Transverse colon (tissue), 4 donors: Measurements from ENCODE around the gene KSR1. TPM values are rescaled to one million over a fixed set of nuclear protein-coding genes. Genes with fewer than 3 reads are reported as not detected.

Source experiments
- DNase-seq: peaks from one replicate; pipeline ENCODE4 v3.0.0-alpha.2; 2019
- H3K27ac ChIP-seq, 4 donors: fragments of 200-600 bp; sonication (generic); 2 replicates each; pipeline ENCODE4 v1.5.1; 2016 to 2018; ENCODE audit warnings: inconsistent platforms in 4 of 4
- H3K27me3 ChIP-seq: fragments of 200-600 bp; sonication (generic); 2 replicates; pipeline ENCODE4 v1.5.1; 2017; ENCODE audit warnings: inconsistent platforms
- H3K36me3 ChIP-seq, 4 donors: fragments of 200-600 bp; sonication (generic); 2 replicates each; pipeline ENCODE4 v1.5.1; 2017 to 2019; ENCODE audit warnings: inconsistent platforms in 4 of 4
- H3K4me1 ChIP-seq, 4 donors: fragments of 200-600 bp; sonication (generic); 2 replicates each; pipeline ENCODE4 v1.5.1; 2017 to 2020; ENCODE audit warnings: inconsistent platforms in 4 of 4
- H3K4me3 ChIP-seq, 4 donors: fragments of 200-600 bp; sonication (generic); 1 replicate in 1 of 4; 2 replicates in 3 of 4; pipeline versions ENCODE4 v1.5.1 to v1.6.1; 2017 to 2019; ENCODE audit warnings: inconsistent platforms in 4 of 4
- H3K9me3 ChIP-seq, 2 donors: fragments of 200-600 bp; sonication (generic); 2 replicates each; pipeline ENCODE4 v1.5.1; 2017 to 2019; ENCODE audit warnings: inconsistent platforms in 2 of 2
- EP300 ChIP-seq: sonication (generic); formaldehyde crosslinking; IDR thresholded peaks from one replicate; pipeline ENCODE4 v1.6.1; 2017; ENCODE audit warnings: antibody characterized with exemption, low read depth
- POLR2A ChIP-seq: fragments of 450-650 bp; IDR thresholded peaks from one replicate; pipeline ENCODE4 v1.6.1; 2016; ENCODE audit warnings: antibody characterized with exemption, mild to moderate bottlenecking, moderate library complexity
- POLR2AphosphoS5 ChIP-seq, 3 donors: sonication (generic); formaldehyde crosslinking; IDR thresholded peaks; one replicate each; pipeline ENCODE4 v1.6.1; 2016; ENCODE audit warnings: antibody characterized with exemption in 3 of 3
- WGBS, 2 donors: methylation state at CpG; one replicate each; pipeline ENCODE4 v1.1.5; 2018; ENCODE audit warnings: low coverage in 1 of 2; 5-methylcytosine and 5-hydroxymethylcytosine counted together
- in situ Hi-C, 4 donors: fragments of 200-750 bp; cut with MboI; loops; one replicate each; pipeline versions ENCODE4 v1.15.0 to v1.15.1; 2017; ENCODE audit warnings: low sequenced_read_pairs in 3 of 4, low pct_ligation_motif_present in 1 of 4, low pct_unique_long_range_greater_than_20kb in 1 of 4
- intact Hi-C: fragments of 100-400 bp; cut with DNase I; formaldehyde crosslinking; loops from one replicate; pipeline ENCODE4 v1.15.1; 2023; ENCODE audit warnings: low total_unique reads
- total RNA-seq, 4 donors: library from RNA; depleted of rRNA; stranded (reverse); fragments of >200 nt; gene quantifications; one replicate each; pipeline ENCODE4 v1.1.0, GENCODE V29; 2016
- TF ChIP-seq, protein P1 (sequence below), 5 experiments: fragments of 200-600 bp in 3 of 5; fragments of 450-650 bp in 2 of 5; sonication (generic) in 3 of 5; IDR thresholded peaks; 1 replicate in 2 of 5; 2 replicates in 3 of 5; pipeline ENCODE4 v1.5.1; 2016 to 2017; ENCODE audit warnings: antibody characterized with exemption in 5 of 5, inconsistent platforms in 3 of 5, mild to moderate bottlenecking in 2 of 5, moderate library complexity in 1 of 5

Gene KSR1
- total RNA-seq, 4 donors from 2014 or later, result 8.2 to 55.7 (median 30.9) TPM

GRCh38 chr17:27560668-27561067 is 104.4 kb downstream of the KSR1 start:
- H3K4me1 ChIP-seq, result peaks cover 8 to 24% (median 23%) of the 10 kb centered on the region in 4 donors
- H3K4me3 ChIP-seq, result no peak overlapping the region
- H3K27me3 ChIP-seq, result no peaks in the 10 kb centered on the region
- peak overlapping the region; percentile 42 to 58 (median 51) for H3K27ac ChIP-seq
- in situ Hi-C loops (loop anchor here in 1 of 4 donors (10.0 kb wide), 1 partner anchor 56 kb away; no protein-coding TSS in a partner anchor), intact Hi-C loops (no loop called here)
- no peaks in the 10 kb centered on the region for H3K36me3 ChIP-seq
- 79 to 92% methylated on average over 2 to 4 of the region's 4 CpGs for WGBS, 2 donors
- no peak for TF ChIP-seq POLR2AphosphoS5 (IDR thresholded peaks at IDR 0.05)
- TF ChIP-seq, protein P1, sequence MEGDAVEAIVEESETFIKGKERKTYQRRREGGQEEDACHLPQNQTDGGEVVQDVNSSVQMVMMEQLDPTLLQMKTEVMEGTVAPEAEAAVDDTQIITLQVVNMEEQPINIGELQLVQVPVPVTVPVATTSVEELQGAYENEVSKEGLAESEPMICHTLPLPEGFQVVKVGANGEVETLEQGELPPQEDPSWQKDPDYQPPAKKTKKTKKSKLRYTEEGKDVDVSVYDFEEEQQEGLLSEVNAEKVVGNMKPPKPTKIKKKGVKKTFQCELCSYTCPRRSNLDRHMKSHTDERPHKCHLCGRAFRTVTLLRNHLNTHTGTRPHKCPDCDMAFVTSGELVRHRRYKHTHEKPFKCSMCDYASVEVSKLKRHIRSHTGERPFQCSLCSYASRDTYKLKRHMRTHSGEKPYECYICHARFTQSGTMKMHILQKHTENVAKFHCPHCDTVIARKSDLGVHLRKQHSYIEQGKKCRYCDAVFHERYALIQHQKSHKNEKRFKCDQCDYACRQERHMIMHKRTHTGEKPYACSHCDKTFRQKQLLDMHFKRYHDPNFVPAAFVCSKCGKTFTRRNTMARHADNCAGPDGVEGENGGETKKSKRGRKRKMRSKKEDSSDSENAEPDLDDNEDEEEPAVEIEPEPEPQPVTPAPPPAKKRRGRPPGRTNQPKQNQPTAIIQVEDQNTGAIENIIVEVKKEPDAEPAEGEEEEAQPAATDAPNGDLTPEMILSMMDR (IDR thresholded peaks at IDR 0.05), result no peak
- H3K9me3 ChIP-seq, result no peaks in the 10 kb centered on the region
- DNase-seq, result peak; percentile 59

- WGBS, 2 donors, result 90 to 93% methylated on average over 5 to 8 of the region's 8 CpGs
- no peak overlapping the region for H3K4me3 ChIP-seq
- H3K4me1 ChIP-seq, result peaks cover 8 to 31% (median 23%) of the 10 kb centered on the region in 4 donors
- no peaks in the 10 kb centered on the region for H3K27me3 ChIP-seq
- no peak overlapping the region for H3K27ac ChIP-seq
- intact Hi-C loops, result no loop called here
- DNase-seq, result no peak
- TF ChIP-seq, protein P1 (IDR thresholded peaks at IDR 0.05), result no peak
- TF ChIP-seq POLR2A, result no peak
- no peak for TF ChIP-seq EP300
- no peak for TF ChIP-seq POLR2AphosphoS5 (IDR thresholded peaks at IDR 0.05)
- no peaks in the 10 kb centered on the region for H3K9me3 ChIP-seq
- in situ Hi-C loops, result loop anchor here in 1 of 4 donors (10.0 kb wide), 1 partner anchor 58 kb away; no protein-coding TSS in a partner anchor
- no peaks in the 10 kb centered on the region for H3K36me3 ChIP-seq
Observed at GRCh38 chr17:27562777-27563455, 106.7 kb downstream of the KSR1 start.

DNA sequence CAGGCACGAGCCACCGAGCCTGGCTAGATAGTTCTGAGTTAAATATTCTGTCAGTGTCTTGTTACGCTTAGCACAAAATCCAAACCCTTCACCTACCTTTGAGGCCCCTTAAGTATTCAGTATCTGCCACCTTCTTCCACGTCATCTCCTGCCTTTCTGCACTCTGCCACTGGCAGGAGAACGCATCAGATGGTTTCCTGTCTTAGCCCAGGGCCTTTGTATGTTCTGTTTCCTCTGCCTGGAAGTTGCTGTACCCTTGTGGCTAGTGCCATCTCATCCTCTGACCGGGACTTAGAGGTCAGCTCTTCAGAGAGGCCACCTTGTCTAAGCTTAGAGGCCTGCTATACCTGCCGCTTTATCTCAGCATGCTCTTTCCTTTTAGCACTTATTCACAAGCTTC is 107.3 kb downstream of the KSR1 start:
- H3K27ac ChIP-seq, result no peak overlapping the region
- intact Hi-C loops (no loop called here), in situ Hi-C loops (loop anchor here in 1 of 4 donors (10.0 kb wide), 1 partner anchor 59 kb away; no protein-coding TSS in a partner anchor)
- H3K9me3 ChIP-seq, result no peaks in the 10 kb centered on the region
- no peak for DNase-seq
- WGBS, 2 donors, result 74 to 87% methylated on average over 3 to 7 of the region's 7 CpGs
- peaks cover 8 to 32% (median 24%) of the 10 kb centered on the region in 4 donors for H3K4me1 ChIP-seq
- no peaks in the 10 kb centered on the region for H3K36me3 ChIP-seq
- TF ChIP-seq POLR2AphosphoS5 (IDR thresholded peaks at IDR 0.05) (no peak), POLR2A (no peak), EP300 (no peak)
- TF ChIP-seq, protein P1 (IDR thresholded peaks at IDR 0.05), result no peak
- H3K4me3 ChIP-seq, result no peak overlapping the region
- no peaks in the 10 kb centered on the region for H3K27me3 ChIP-seq

GRCh38 chr17:27564463-27564862 is 108.2 kb downstream of the KSR1 start:
- WGBS, 2 donors, result 77% methylated on average over 2 of the region's 2 CpGs; no CpG with 5 or more reads in 1 of the 2 donors
- H3K9me3 ChIP-seq, result no peaks in the 10 kb centered on the region
- no peak overlapping the region for H3K27ac ChIP-seq
- H3K27me3 ChIP-seq, result no peaks in the 10 kb centered on the region
- TF ChIP-seq POLR2A, result no peak
- in situ Hi-C loops (loop anchor here in 1 of 4 donors (10.0 kb wide), 1 partner anchor 60 kb away; no protein-coding TSS in a partner anchor), intact Hi-C loops (no loop called here)
- no peaks in the 10 kb centered on the region for H3K36me3 ChIP-seq
- no peak for DNase-seq
- H3K4me3 ChIP-seq, result no peak overlapping the region
- peaks cover 6 to 27% (median 20%) of the 10 kb centered on the region in 4 donors for H3K4me1 ChIP-seq
